ENCODE measurements around the gene GPX6. TPM values are rescaled to one million over a fixed set of nuclear protein-coding genes. Genes with fewer than 3 reads are reported as not detected.

Gene GPX6
- total RNA-seq, 1 experiment from 2014 or later: not detected

GRCh38 chr6:28534875-28535274, 19.3 kb upstream of the GPX6 start:
- ATAC-seq (no peak), DNase-seq (ENCODE audit: low read depth, low spot score) (no peak)
- Histone ChIP-seq H3K27ac (ENCODE audit: low read length) (no peak overlapping the region), H3K4me3 (ENCODE audit: low read depth in 2 of 2, low read length in 2 of 2) (no peak overlapping the region), H3K27me3 (ENCODE audit: control insufficient read depth, insufficient read depth, low read length) (no peaks in the 10 kb centered on the region), H3K36me3 (ENCODE audit: control insufficient read depth, insufficient read depth, low read length) (no peaks in the 10 kb centered on the region), H3K9me3 (ENCODE audit: control insufficient read depth, insufficient read depth, low read depth, low read length) (no peaks in the 10 kb centered on the region), H3K4me1 (ENCODE audit: control insufficient read depth, insufficient read depth, low read length) (peaks cover 4% of the 10 kb centered on the region; the same call in 1 of the 2 replicates)
- CTCF ChIA-PET: no interaction called here
- TF ChIP-seq REST (IDR thresholded peaks at IDR 0.05; ENCODE audit: insufficient read depth in 1 of 2, low read depth in 2 of 2, low read length in 1 of 2) (no peak), SIN3A (IDR thresholded peaks at IDR 0.05; ENCODE audit: borderline replicate concordance, insufficient read depth, low read depth, low read length) (no peak), CTCF (IDR thresholded peaks at IDR 0.05) (no peak), POLR2AphosphoS5 (IDR thresholded peaks at IDR 0.05; ENCODE audit: low read depth, low read length) (no peak), TCF7L2 (IDR thresholded peaks at IDR 0.05; ENCODE audit: low read depth, low read length) (no peak)
- BruUV-seq (replicated peaks): no TSS peak
- in situ Hi-C loops (cut with HindIII; ENCODE audit: low pct_unique_long_range_greater_than_20kb, low sequenced_read_pairs) (no loop called here), intact Hi-C loops (cut with micrococcal nuclease; ENCODE audit: unreplicated experiment) (no loop called here)
- POLR2A ChIA-PET: no interaction called here

- no TSS peak for BruUV-seq (replicated peaks)
- intact Hi-C loops (cut with micrococcal nuclease; ENCODE audit: unreplicated experiment): no loop called here
- no peaks in the 10 kb centered on the region for H3K27me3 ChIP-seq (ENCODE audit: control insufficient read depth, insufficient read depth, low read length)
Measured at GRCh38 chr6:28534306-28534705, 18.7 kb upstream of the GPX6 start.

More at GRCh38 chr6:28534306-28534705, 18.7 kb upstream of the GPX6 start:
- in situ Hi-C loops (cut with HindIII; ENCODE audit: low pct_unique_long_range_greater_than_20kb, low sequenced_read_pairs): no loop called here
- H3K9me3 ChIP-seq (ENCODE audit: control insufficient read depth, insufficient read depth, low read depth, low read length): no peaks in the 10 kb centered on the region
- no peaks in the 10 kb centered on the region for H3K36me3 ChIP-seq (ENCODE audit: control insufficient read depth, insufficient read depth, low read length)
- peaks cover 4% of the 10 kb centered on the region; the same call in 1 of the 2 replicates for H3K4me1 ChIP-seq (ENCODE audit: control insufficient read depth, insufficient read depth, low read length)
- no peak overlapping the region for H3K27ac ChIP-seq (ENCODE audit: low read length)
- DNase-seq (ENCODE audit: low read depth, low spot score) (no peak), ATAC-seq (no peak)
- CTCF ChIA-PET: no interaction called here
- no peak overlapping the region for H3K4me3 ChIP-seq (ENCODE audit: low read depth in 2 of 2, low read length in 2 of 2)
- TF ChIP-seq CTCF (IDR thresholded peaks at IDR 0.05) (no peak), REST (IDR thresholded peaks at IDR 0.05; ENCODE audit: insufficient read depth in 1 of 2, low read depth in 2 of 2, low read length in 1 of 2) (no peak)
- POLR2A ChIA-PET: no interaction called here

Data from Panc1 (cell line).